HepG2 (cell line): ENCODE data around the gene TMEM130. TPM values are rescaled to one million over a fixed set of nuclear protein-coding genes. Genes with fewer than 3 reads are reported as not detected.

ENCODE experiments used
- CREM ChIP-seq, 2 experiments: sonication (generic) in 1 of 2; formaldehyde crosslinking in 1 of 2; IDR thresholded peaks; 2 replicates each; pipeline versions ENCODE4 v1.4.0 to v1.6.1; 2016 to 2020; ENCODE audit warnings: antibody characterized with exemption in 1 of 2, mild to moderate bottlenecking in 1 of 2, missing genetic modification reagents in 1 of 2
- KLF6 ChIP-seq: IDR thresholded peaks from 2 replicates; pipeline ENCODE4 v1.8.0; 2016; ENCODE audit warnings: missing biosample characterization, missing genetic modification reagents
- MTF2 ChIP-seq: sonication (generic); formaldehyde crosslinking; IDR thresholded peaks from 2 replicates; pipeline ENCODE4 v1.5.0; 2020; ENCODE audit warnings: missing genetic modification reagents, borderline replicate concordance
- MXI1 ChIP-seq: IDR thresholded peaks from 3 replicates; pipeline ENCODE4 v1.6.1; 2012; ENCODE audit warnings: low read depth, low read length, inconsistent platforms, borderline replicate concordance
- PHF5A ChIP-seq: IDR thresholded peaks from one replicate; pipeline ENCODE4 v1.6.1; 2018; ENCODE audit warnings: low read depth, missing genetic modification reagents; ENCODE audit not compliant: unreplicated experiment
- TCF7 ChIP-seq: sonication (generic); IDR thresholded peaks from 2 replicates; pipeline ENCODE4 v1.6.1; 2016; ENCODE audit warnings: antibody characterized with exemption, low read depth
- ZNF12 ChIP-seq: sonication (generic); formaldehyde crosslinking; IDR thresholded peaks from 2 replicates; pipeline ENCODE4 v1.5.0; 2020; ENCODE audit warnings: missing genetic modification reagents
- ZNF235 ChIP-seq: sonication (generic); formaldehyde crosslinking; IDR thresholded peaks from 2 replicates; pipeline ENCODE4 v1.8.1; 2023; ENCODE audit warnings: mild to moderate bottlenecking, missing genetic modification reagents, borderline replicate concordance
- ZNF354B ChIP-seq: sonication (generic); formaldehyde crosslinking; IDR thresholded peaks from 2 replicates; pipeline ENCODE4 v1.8.0; 2022; ENCODE audit warnings: mild to moderate bottlenecking, missing genetic modification reagents
- ZNF609 ChIP-seq: sonication (generic); formaldehyde crosslinking; IDR thresholded peaks from 2 replicates; pipeline ENCODE4 v1.4.0; 2020; ENCODE audit warnings: mild to moderate bottlenecking, missing genetic modification reagents, borderline replicate concordance
- ZSCAN31 ChIP-seq: sonication (generic); formaldehyde crosslinking; IDR thresholded peaks from 2 replicates; pipeline ENCODE4 v1.5.0; 2020; ENCODE audit warnings: low read depth, mild to moderate bottlenecking, missing genetic modification reagents
- polyA plus RNA-seq, 8 experiments: library from polyadenylated mRNA; depleted of rRNA in 3 of 8; stranded (reverse) in 7 of 8; unstranded in 1 of 8; fragments of >200 nt; fragmentation: Illumina TruSeq in 4 of 8; extraction: Trizol in 4 of 8; gene quantifications; 2 replicates each; pipeline versions ENCODE4 v1.2.1 to v1.2.3, GENCODE V29; 2011 to 2016; ENCODE audit warnings: low read depth in 4 of 8, missing spikeins in 1 of 8, mixed read lengths in 1 of 8; ENCODE audit not compliant: insufficient read depth in 1 of 8
- total RNA-seq, 5 experiments: library from RNA; depleted of rRNA; stranded (reverse); fragments of >200 nt; fragmentation: Illumina TruSeq; extraction: Trizol; gene quantifications; 2 replicates each; pipeline ENCODE4 v1.2.3, GENCODE V29; 2016; ENCODE audit warnings: low read depth in 1 of 5
- TF ChIP-seq, protein P1 (sequence below): sonication (generic); formaldehyde crosslinking; IDR thresholded peaks from 2 replicates; pipeline ENCODE4 v1.4.0; 2020; ENCODE audit warnings: missing genetic modification reagents, borderline replicate concordance
- TF ChIP-seq, protein P2 (sequence below): IDR thresholded peaks from 2 replicates; pipeline ENCODE4 v1.6.1; 2016; ENCODE audit warnings: missing biosample characterization, missing genetic modification reagents, low read depth
- TF ChIP-seq, protein P3 (sequence below): sonication (generic); formaldehyde crosslinking; IDR thresholded peaks from 2 replicates; pipeline ENCODE4 v1.8.0; 2022; ENCODE audit warnings: missing genetic modification reagents, mild to moderate bottlenecking, moderate library complexity, borderline replicate concordance
- TF ChIP-seq, protein P4 (sequence below): sonication (generic); formaldehyde crosslinking; IDR thresholded peaks from 2 replicates; pipeline ENCODE4 v1.4.0; 2020; ENCODE audit warnings: missing genetic modification reagents

TMEM130 gene
- total and polyA plus RNA-seq, 2 of the 13 experiments (the other 11 are each of a cell fraction or from before 2014, with no cell fraction given) = not detected

DNA sequence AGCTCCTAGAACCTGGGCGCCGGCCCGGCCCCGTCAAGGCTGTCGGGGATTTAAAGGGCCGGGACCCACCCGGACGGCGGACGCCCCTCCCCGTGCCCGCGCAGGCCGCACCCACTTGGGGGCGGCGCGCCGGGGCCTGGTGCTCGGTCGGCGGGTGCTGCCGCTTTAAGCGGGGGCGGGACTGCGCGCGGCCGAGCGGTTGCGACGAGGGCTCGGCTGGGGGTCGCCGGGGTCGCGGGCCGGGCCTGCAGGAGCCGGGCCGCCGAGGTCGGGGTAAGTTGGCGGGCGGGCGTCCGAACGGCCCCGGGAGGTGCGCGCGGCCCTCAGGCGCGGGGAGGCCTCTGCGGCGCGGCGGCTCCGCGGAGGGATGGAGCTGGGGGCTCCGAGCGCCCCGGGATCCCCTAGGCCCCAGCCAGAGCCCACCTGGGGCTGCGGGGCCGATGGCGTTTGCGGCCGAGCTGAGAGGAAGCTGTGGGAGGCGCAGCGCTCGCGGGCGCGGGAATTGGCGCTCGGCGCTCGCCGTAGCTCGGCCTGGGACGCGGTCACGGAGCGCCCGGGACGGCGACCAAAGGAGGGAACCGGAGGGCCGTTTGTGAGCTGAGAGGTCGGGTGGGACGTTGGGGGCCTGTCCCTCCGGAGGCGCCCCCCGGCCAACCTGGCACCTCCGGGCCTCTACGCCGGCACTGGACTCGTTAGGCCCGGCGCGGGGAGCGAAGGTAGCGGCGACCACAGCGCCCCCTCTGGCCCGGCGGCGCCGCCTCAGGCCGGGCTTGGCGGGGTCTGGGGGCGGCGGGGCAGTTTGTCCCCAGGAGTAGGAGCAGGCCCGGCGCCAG, 8.8 kb upstream of the TMEM130 start, which contains the start of gene TRRAP (continued):
- TF ChIP-seq ZNF354B (no peak), KLF6 (CRISPR knock-in tag) (peak; percentile 56; the same call in 1 of the 2 replicates), ZNF609 (CRISPR knock-in tag) (no peak), ZSCAN31 (CRISPR knock-in tag) (peak; percentile 67; the same call in 1 of the 2 replicates), MXI1 (no peak), ZNF235 (CRISPR knock-in tag) (no peak), PHF5A (no peak), MTF2 (no peak), ZNF12 (CRISPR knock-in tag) (0 out of 2 replicates have a peak, but pooled peaks have one; percentile 30), TCF7 (no peak), CREM (IDR thresholded peaks at IDR 0.05) (no peak), CREM (CRISPR knock-in tag; IDR thresholded peaks at IDR 0.05) (no peak)
- TF ChIP-seq, protein P1, sequence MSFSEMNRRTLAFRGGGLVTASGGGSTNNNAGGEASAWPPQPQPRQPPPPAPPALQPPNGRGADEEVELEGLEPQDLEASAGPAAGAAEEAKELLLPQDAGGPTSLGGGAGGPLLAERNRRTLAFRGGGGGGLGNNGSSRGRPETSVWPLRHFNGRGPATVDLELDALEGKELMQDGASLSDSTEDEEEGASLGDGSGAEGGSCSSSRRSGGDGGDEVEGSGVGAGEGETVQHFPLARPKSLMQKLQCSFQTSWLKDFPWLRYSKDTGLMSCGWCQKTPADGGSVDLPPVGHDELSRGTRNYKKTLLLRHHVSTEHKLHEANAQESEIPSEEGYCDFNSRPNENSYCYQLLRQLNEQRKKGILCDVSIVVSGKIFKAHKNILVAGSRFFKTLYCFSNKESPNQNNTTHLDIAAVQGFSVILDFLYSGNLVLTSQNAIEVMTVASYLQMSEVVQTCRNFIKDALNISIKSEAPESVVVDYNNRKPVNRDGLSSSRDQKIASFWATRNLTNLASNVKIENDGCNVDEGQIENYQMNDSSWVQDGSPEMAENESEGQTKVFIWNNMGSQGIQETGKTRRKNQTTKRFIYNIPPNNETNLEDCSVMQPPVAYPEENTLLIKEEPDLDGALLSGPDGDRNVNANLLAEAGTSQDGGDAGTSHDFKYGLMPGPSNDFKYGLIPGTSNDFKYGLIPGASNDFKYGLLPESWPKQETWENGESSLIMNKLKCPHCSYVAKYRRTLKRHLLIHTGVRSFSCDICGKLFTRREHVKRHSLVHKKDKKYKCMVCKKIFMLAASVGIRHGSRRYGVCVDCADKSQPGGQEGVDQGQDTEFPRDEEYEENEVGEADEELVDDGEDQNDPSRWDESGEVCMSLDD (CRISPR knock-in tag) = 0 out of 2 replicates have a peak, but pooled peaks have one; percentile 64
- TF ChIP-seq, protein P2, sequence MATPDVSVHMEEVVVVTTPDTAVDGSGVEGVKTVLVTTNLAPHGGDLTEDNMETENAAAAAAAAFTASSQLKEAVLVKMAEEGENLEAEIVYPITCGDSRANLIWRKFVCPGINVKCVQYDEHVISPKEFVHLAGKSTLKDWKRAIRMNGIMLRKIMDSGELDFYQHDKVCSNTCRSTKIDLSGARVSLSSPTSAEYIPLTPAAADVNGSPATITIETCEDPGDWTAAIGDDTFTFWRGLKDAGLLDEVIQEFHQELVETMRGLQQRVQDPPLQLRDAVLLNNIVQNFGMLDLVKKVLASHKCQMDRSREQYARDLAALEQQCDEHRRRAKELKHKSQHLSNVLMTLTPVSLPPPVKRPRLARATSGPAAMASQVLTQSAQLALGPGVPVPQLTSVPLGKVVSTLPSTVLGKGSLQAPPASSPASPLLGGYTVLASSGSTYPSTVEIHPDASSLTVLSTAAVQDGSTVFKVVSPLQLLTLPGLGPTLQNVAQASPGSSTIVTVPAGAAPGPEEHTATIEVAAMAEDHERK (CRISPR knock-in tag) = no peak
- TF ChIP-seq, protein P3, sequence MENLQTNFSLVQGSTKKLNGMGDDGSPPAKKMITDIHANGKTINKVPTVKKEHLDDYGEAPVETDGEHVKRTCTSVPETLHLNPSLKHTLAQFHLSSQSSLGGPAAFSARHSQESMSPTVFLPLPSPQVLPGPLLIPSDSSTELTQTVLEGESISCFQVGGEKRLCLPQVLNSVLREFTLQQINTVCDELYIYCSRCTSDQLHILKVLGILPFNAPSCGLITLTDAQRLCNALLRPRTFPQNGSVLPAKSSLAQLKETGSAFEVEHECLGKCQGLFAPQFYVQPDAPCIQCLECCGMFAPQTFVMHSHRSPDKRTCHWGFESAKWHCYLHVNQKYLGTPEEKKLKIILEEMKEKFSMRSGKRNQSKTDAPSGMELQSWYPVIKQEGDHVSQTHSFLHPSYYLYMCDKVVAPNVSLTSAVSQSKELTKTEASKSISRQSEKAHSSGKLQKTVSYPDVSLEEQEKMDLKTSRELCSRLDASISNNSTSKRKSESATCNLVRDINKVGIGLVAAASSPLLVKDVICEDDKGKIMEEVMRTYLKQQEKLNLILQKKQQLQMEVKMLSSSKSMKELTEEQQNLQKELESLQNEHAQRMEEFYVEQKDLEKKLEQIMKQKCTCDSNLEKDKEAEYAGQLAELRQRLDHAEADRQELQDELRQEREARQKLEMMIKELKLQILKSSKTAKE (CRISPR knock-in tag) = no peak
- TF ChIP-seq, protein P4, sequence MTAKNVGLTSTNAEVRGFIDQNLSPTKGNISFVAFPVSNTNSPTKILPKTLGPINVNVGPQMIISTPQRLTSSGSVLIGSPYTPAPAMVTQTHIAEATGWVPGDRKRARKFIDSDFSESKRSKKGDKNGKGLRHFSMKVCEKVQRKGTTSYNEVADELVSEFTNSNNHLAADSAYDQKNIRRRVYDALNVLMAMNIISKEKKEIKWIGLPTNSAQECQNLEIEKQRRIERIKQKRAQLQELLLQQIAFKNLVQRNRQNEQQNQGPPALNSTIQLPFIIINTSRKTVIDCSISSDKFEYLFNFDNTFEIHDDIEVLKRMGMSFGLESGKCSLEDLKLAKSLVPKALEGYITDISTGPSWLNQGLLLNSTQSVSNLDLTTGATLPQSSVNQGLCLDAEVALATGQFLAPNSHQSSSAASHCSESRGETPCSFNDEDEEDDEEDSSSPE (CRISPR knock-in tag) = no peak
